IPS DF 19.7 (cell line): Measurements from ENCODE around the gene XXYLT1.
A peak's percentile ranks its signal among the peaks of the same experiment; 100 is the strongest.

Experiments
- DNase-seq: peaks from one replicate; pipeline ENCODE4 v3.0.0-alpha.2; 2013; ENCODE audit warnings: low read depth, low spot score

Gene XXYLT1

GRCh38 chr3:195154111-195154791 is 116.7 kb downstream of the XXYLT1 start:
- DNase-seq: no peak

- no peak for DNase-seq
These were observed 117.3 kb downstream of the XXYLT1 start for GRCh38 chr3:195153653-195154052.

- DNase-seq: no peak
These were observed 117.8 kb downstream of the XXYLT1 start for GRCh38 chr3:195153130-195153529.

- DNase-seq: no peak
These were observed 119.0 kb downstream of the XXYLT1 start for GRCh38 chr3:195151866-195152541.

- no peak for DNase-seq
These were observed 119.6 kb downstream of the XXYLT1 start for GRCh38 chr3:195151402-195151801.

GRCh38 chr3:195150181-195151118 is 120.5 kb downstream of the XXYLT1 start:
- peak; percentile 33 for DNase-seq

GRCh38 chr3:195149292-195150030 is 121.5 kb downstream of the XXYLT1 start:
- no peak for DNase-seq

- no peak for DNase-seq
These were observed 122.4 kb downstream of the XXYLT1 start for GRCh38 chr3:195148549-195148948.

GRCh38 chr3:195147649-195148080 is 123.3 kb downstream of the XXYLT1 start:
- DNase-seq: no peak

GRCh38 chr3:195146131-195146530 is 124.8 kb downstream of the XXYLT1 start:
- DNase-seq: no peak

- no peak for DNase-seq
These were observed 125.4 kb downstream of the XXYLT1 start for GRCh38 chr3:195145579-195145978.

- no peak for DNase-seq
These were observed 127.7 kb downstream of the XXYLT1 start for GRCh38 chr3:195143221-195143620.

GRCh38 chr3:195142519-195142918 is 128.4 kb downstream of the XXYLT1 start:
- DNase-seq: no peak

GRCh38 chr3:195140816-195141793 is 129.9 kb downstream of the XXYLT1 start:
- no peak for DNase-seq

GRCh38 chr3:195140410-195140809 is 130.5 kb downstream of the XXYLT1 start:
- DNase-seq: no peak

- DNase-seq: no peak
These were observed 131.1 kb downstream of the XXYLT1 start for GRCh38 chr3:195139876-195140240.

GRCh38 chr3:195139091-195139875 is 131.7 kb downstream of the XXYLT1 start:
- DNase-seq: no peak

- DNase-seq: no peak
These were observed 133.0 kb downstream of the XXYLT1 start for GRCh38 chr3:195137638-195138588.
